ENCODE results near the gene SSBP3. TPM values are rescaled to one million over a fixed set of nuclear protein-coding genes. Genes with fewer than 3 reads are reported as not detected.
A peak's percentile ranks its signal among the peaks of the same experiment; 100 is the strongest.

The SSBP3 gene
- total and polyA plus RNA-seq, 4 donors = 7.7 to 24.7 (median 17.3) TPM

GRCh38 chr1:54278941-54279422 is 127.2 kb downstream of the SSBP3 start (continued):
- TF ChIP-seq RAD21 (IDR thresholded peaks at IDR 0.05) = no peak
- peak; percentile 55 to 57 for TF ChIP-seq RXRA (IDR thresholded peaks at IDR 0.05)
- TF ChIP-seq YY1 (IDR thresholded peaks at IDR 0.05) = no peak
- no peak for TF ChIP-seq FOXA1 (IDR thresholded peaks at IDR 0.05)
- TF ChIP-seq, protein P1, sequence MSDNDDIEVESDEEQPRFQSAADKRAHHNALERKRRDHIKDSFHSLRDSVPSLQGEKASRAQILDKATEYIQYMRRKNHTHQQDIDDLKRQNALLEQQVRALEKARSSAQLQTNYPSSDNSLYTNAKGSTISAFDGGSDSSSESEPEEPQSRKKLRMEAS (IDR thresholded peaks at IDR 0.05) = peak; percentile 68
- TF ChIP-seq, protein P2, sequence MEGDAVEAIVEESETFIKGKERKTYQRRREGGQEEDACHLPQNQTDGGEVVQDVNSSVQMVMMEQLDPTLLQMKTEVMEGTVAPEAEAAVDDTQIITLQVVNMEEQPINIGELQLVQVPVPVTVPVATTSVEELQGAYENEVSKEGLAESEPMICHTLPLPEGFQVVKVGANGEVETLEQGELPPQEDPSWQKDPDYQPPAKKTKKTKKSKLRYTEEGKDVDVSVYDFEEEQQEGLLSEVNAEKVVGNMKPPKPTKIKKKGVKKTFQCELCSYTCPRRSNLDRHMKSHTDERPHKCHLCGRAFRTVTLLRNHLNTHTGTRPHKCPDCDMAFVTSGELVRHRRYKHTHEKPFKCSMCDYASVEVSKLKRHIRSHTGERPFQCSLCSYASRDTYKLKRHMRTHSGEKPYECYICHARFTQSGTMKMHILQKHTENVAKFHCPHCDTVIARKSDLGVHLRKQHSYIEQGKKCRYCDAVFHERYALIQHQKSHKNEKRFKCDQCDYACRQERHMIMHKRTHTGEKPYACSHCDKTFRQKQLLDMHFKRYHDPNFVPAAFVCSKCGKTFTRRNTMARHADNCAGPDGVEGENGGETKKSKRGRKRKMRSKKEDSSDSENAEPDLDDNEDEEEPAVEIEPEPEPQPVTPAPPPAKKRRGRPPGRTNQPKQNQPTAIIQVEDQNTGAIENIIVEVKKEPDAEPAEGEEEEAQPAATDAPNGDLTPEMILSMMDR (IDR thresholded peaks at IDR 0.05; ENCODE audit: low read depth, low read length, missing input control) = no peak
- no peak for TF ChIP-seq GABPA (IDR thresholded peaks at IDR 0.05 in 1 of 2, conservative IDR thresholded peaks at IDR 0.05 in 1 of 2)

DNA sequence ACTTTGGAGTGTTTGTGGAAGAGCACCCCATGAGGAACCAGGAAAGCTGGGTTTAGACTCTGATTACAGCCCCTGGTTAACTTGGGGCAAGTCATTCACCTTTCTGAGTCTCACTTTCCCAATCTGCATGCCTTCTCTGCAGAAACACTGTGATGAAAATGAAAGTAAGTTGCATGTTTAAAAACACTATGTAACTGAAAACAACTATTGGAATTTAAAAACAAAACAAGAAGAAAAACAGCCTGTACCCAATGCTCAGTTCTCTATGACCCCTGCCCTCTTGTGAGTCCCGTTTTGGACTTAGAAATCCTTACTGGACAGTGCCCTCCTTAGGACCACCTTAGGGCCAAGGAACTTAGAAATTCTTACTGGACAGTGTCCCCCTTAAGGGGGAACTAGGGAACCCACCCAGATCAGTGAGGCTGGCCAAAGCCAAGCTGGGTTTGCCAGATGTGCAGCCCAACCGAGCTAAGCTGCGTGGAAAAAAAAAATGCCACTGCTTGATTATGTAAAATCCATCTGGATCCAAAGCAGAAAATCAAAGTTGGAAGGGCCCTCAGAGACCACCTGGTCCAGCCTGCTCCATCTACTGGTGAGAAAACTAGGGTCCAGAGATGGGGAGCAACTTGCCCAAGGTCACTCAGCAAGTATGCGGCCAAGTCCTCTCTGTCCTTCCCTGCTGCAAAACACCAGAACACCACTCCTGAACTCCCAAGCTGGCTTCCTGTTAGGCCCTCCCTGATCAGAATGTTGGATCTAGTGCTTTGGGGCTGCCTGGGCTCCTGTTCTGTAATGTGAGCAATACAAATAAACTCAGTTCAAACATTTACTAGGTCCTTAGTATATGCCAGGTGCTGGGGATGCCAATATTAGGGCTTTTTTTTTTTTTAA is 128.5 kb downstream of the SSBP3 start:
- peak overlapping the region; percentile 94 to 97 for H3K27ac ChIP-seq (ENCODE audit: low read depth in 1 of 2, low read length in 2 of 2)
- DNase-seq (ENCODE audit: low spot score) = no peak
- 16% methylated on average over 4 of the region's 4 CpGs for WGBS
- H3K4me3 ChIP-seq (ENCODE audit: low read depth in 1 of 3, low read length in 3 of 3) = no peak overlapping the region
- peaks cover 0 to 7% (median 1%) of the 10 kb centered on the region in 4 donors for H3K36me3 ChIP-seq (ENCODE audit: control insufficient read depth in 4 of 4, insufficient read depth in 3 of 4, low read depth in 1 of 4, low read length in 3 of 4)
- no peaks in the 10 kb centered on the region for H3K9me3 ChIP-seq (ENCODE audit: control insufficient read depth in 4 of 4, low read length in 3 of 4)
- TF ChIP-seq JUND (IDR thresholded peaks at IDR 0.05) (peak; percentile 46 to 72), FOXA1 (IDR thresholded peaks at IDR 0.05) (peak; percentile 51), HNF4A (conservative IDR thresholded peaks at IDR 0.05) (peak; percentile 93 to 94), TAF1 (conservative IDR thresholded peaks at IDR 0.05) (peak; percentile 80), SP1 (IDR thresholded peaks at IDR 0.05) (peak; percentile 90), RXRA (IDR thresholded peaks at IDR 0.05) (peak; percentile 92), EGR1 (IDR thresholded peaks at IDR 0.05; ENCODE audit: low read depth in 2 of 2) (peak in 1 of 2 donors; percentile 76), REST (IDR thresholded peaks at IDR 0.05) (peak; percentile 41), ATF3 (IDR thresholded peaks at IDR 0.05) (no peak), RAD21 (IDR thresholded peaks at IDR 0.05) (peak; percentile 55 to 66), YY1 (IDR thresholded peaks at IDR 0.05) (peak; percentile 65), HNF4G (IDR thresholded peaks at IDR 0.05) (peak; percentile 83), GABPA (IDR thresholded peaks at IDR 0.05 in 1 of 2, conservative IDR thresholded peaks at IDR 0.05 in 1 of 2) (peak in 1 of 2 donors; percentile 43), NR2F2 (IDR thresholded peaks at IDR 0.05) (peak; percentile 79), FOXA2 (IDR thresholded peaks at IDR 0.05) (peak; percentile 25)
- TF ChIP-seq, protein P2 (IDR thresholded peaks at IDR 0.05; ENCODE audit: low read depth, low read length, missing input control) = no peak
- TF ChIP-seq, protein P3, sequence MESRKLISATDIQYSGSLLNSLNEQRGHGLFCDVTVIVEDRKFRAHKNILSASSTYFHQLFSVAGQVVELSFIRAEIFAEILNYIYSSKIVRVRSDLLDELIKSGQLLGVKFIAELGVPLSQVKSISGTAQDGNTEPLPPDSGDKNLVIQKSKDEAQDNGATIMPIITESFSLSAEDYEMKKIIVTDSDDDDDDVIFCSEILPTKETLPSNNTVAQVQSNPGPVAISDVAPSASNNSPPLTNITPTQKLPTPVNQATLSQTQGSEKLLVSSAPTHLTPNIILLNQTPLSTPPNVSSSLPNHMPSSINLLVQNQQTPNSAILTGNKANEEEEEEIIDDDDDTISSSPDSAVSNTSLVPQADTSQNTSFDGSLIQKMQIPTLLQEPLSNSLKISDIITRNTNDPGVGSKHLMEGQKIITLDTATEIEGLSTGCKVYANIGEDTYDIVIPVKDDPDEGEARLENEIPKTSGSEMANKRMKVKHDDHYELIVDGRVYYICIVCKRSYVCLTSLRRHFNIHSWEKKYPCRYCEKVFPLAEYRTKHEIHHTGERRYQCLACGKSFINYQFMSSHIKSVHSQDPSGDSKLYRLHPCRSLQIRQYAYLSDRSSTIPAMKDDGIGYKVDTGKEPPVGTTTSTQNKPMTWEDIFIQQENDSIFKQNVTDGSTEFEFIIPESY (IDR thresholded peaks at IDR 0.05) = peak; percentile 76
- TF ChIP-seq, protein P1 (IDR thresholded peaks at IDR 0.05) = peak; percentile 93
- peak overlapping the region; percentile 22 to 77 for H3K9ac ChIP-seq (ENCODE audit: low read depth in 1 of 2, low read length in 2 of 2)
- peaks cover 19 to 78% (median 48%) of the 10 kb centered on the region in 4 donors for H3K4me1 ChIP-seq (ENCODE audit: control insufficient read depth in 4 of 4, insufficient read depth in 4 of 4, low read length in 3 of 4)
- no peaks in the 10 kb centered on the region for H3K27me3 ChIP-seq (ENCODE audit: control insufficient read depth in 4 of 4, insufficient read depth in 4 of 4, low read length in 3 of 4)

All from liver (tissue), 9 donors.